ENCODE data around the gene IGFLR1.

IGFLR1 gene

GRCh38 chr19:35739275-35740107 lies 2.8 kb downstream of the IGFLR1 start:
- no peak for DNase-seq (ENCODE audit: low read depth in 2 of 2)

GRCh38 chr19:35738887-35739229 lies 3.4 kb downstream of the IGFLR1 start:
- no peak for DNase-seq (ENCODE audit: low read depth in 2 of 2)

- no peak for DNase-seq (ENCODE audit: low read depth in 2 of 2)
These were observed 4.0 kb downstream of the IGFLR1 start for GRCh38 chr19:35738021-35738886.

- DNase-seq (ENCODE audit: low read depth in 2 of 2) = no peak
These were observed 5.1 kb downstream of the IGFLR1 start for GRCh38 chr19:35736913-35737886.

- DNase-seq (ENCODE audit: low read depth in 2 of 2) = no peak
These were observed 7.4 kb downstream of the IGFLR1 start for GRCh38 chr19:35734889-35735288.

GRCh38 chr19:35734273-35734672 lies 8.0 kb downstream of the IGFLR1 start:
- no peak for DNase-seq (ENCODE audit: low read depth in 2 of 2)

GRCh38 chr19:35733180-35734125 lies 8.8 kb downstream of the IGFLR1 start:
- DNase-seq (ENCODE audit: low read depth in 2 of 2) = no peak

GRCh38 chr19:35732540-35733179 lies 9.6 kb downstream of the IGFLR1 start:
- no peak for DNase-seq (ENCODE audit: low read depth in 2 of 2)

- DNase-seq (ENCODE audit: low read depth in 2 of 2) = no peak
These were observed 10.4 kb downstream of the IGFLR1 start for GRCh38 chr19:35731779-35732405.

- DNase-seq (ENCODE audit: low read depth in 2 of 2) = no peak
These were observed 10.9 kb downstream of the IGFLR1 start for GRCh38 chr19:35731353-35731752.

GRCh38 chr19:35730326-35730725 lies 11.9 kb downstream of the IGFLR1 start:
- DNase-seq (ENCODE audit: low read depth in 2 of 2) = no peak

GRCh38 chr19:35729763-35730162 lies 12.5 kb downstream of the IGFLR1 start:
- no peak for DNase-seq (ENCODE audit: low read depth in 2 of 2)

- no peak for DNase-seq (ENCODE audit: low read depth in 2 of 2)
These were observed 13.2 kb downstream of the IGFLR1 start for GRCh38 chr19:35729021-35729420.

GRCh38 chr19:35727956-35728706 lies 14.1 kb downstream of the IGFLR1 start:
- DNase-seq (ENCODE audit: low read depth in 2 of 2) = no peak

GRCh38 chr19:35727053-35727955 lies 14.9 kb downstream of the IGFLR1 start:
- DNase-seq (ENCODE audit: low read depth in 2 of 2) = no peak

- no peak for DNase-seq (ENCODE audit: low read depth in 2 of 2)
These were observed 16.9 kb downstream of the IGFLR1 start for GRCh38 chr19:35725216-35725861.

- no peak for DNase-seq (ENCODE audit: low read depth in 2 of 2)
These were observed 17.7 kb downstream of the IGFLR1 start for GRCh38 chr19:35724560-35724959.
